B cell (primary cell): ENCODE measurements around the gene C6orf89. TPM values are rescaled to one million over a fixed set of nuclear protein-coding genes. Genes with fewer than 3 reads are reported as not detected.

Source experiments
- ATAC-seq: fragments of 200-7000 bp; cut with Tn5 transposase; one replicate; pipeline ENCODE4 v1.10.0; 2021; ENCODE audit warnings: low read depth, mild to moderate bottlenecking, moderate number of reproducible peaks, moderate library complexity
- CTCF ChIA-PET: fragments of 350-600 bp; sonication (Branson Sonifier 250); formaldehyde crosslinking; loops from one replicate; lab custom pipeline; 2021; ENCODE audit warnings: antibody characterized with exemption, inconsistent platforms; lab: Charles Lee
- POLR2A ChIA-PET: fragments of 350-600 bp; sonication (Branson Sonifier 250); formaldehyde crosslinking; loops from one replicate; lab custom pipeline; 2021; ENCODE audit warnings: antibody characterized with exemption; lab: Charles Lee
- DNase-seq: peaks from one replicate; pipeline ENCODE4 v3.0.0; 2013
- H2AFZ ChIP-seq: 2 replicates; pipeline ENCODE4 v1.6.1; 2012; ENCODE audit warnings: mild to moderate bottlenecking, low read depth, low read length; ENCODE audit not compliant: insufficient read depth, poor library complexity, severe bottlenecking
- H3K27ac ChIP-seq, 2 donors: 1 replicate in 1 of 2; 2 replicates in 1 of 2; pipeline ENCODE4 v1.5.1; 2012 to 2013; ENCODE audit warnings: low read length in 2 of 2, mild to moderate bottlenecking in 2 of 2, moderate library complexity in 1 of 2
- H3K27me3 ChIP-seq, 4 experiments: fragments of 200-600 bp in 1 of 4; sonication (generic) in 1 of 4; replicated peaks in 1 of 4; 1 replicate in 2 of 4; 2 replicates in 2 of 4; pipeline versions ENCODE4 v1.6.1 to v1.7.0; 2013 to 2016; ENCODE audit warnings: low read length in 3 of 4, mild to moderate bottlenecking in 2 of 4, mixed read lengths in 1 of 4, moderate library complexity in 1 of 4; ENCODE audit not compliant: insufficient read depth in 4 of 4, control insufficient read depth in 3 of 4; ENCODE audit errors: control extremely low read depth in 1 of 4
- H3K36me3 ChIP-seq, 2 experiments: replicated peaks in 1 of 2; 1 replicate in 1 of 2; 2 replicates in 1 of 2; pipeline versions ENCODE4 v1.6.1 to v1.7.1; 2013; ENCODE audit warnings: low read length in 1 of 2; ENCODE audit not compliant: insufficient read depth in 2 of 2, control insufficient read depth in 1 of 2; ENCODE audit errors: control extremely low read depth in 1 of 2, extremely low read depth in 1 of 2
- H3K4me1 ChIP-seq, 2 donors: fragments of 200-600 bp in 1 of 2; sonication (generic) in 1 of 2; 1 replicate in 1 of 2; 2 replicates in 1 of 2; pipeline versions ENCODE4 v1.5.1 to v1.6.1; 2013 to 2017; ENCODE audit warnings: low read length in 2 of 2; ENCODE audit not compliant: control insufficient read depth in 2 of 2, insufficient read depth in 2 of 2
- H3K4me2 ChIP-seq: replicated peaks from 2 replicates; pipeline ENCODE3; 2012; ENCODE audit warnings: mild to moderate bottlenecking, low read depth, low read length; ENCODE audit not compliant: poor library complexity, severe bottlenecking
- H3K4me3 ChIP-seq, 5 experiments: fragments of 200-600 bp in 1 of 5; sonication (generic) in 1 of 5; 1 replicate in 3 of 5; 2 replicates in 2 of 5; pipeline versions ENCODE4 v1.5.1 to v1.7.0; 2011 to 2016; ENCODE audit warnings: low read length in 4 of 5, mild to moderate bottlenecking in 4 of 5, low read depth in 2 of 5, control low read depth in 1 of 5, moderate library complexity in 1 of 5; ENCODE audit not compliant: insufficient read depth in 1 of 5; ENCODE audit errors: control extremely low read depth in 1 of 5, extremely low read depth in 1 of 5
- H3K79me2 ChIP-seq: fragments of 200-600 bp; sonication (generic); one replicate; pipeline ENCODE4 v1.6.0; 2016; ENCODE audit warnings: low read length; ENCODE audit not compliant: control insufficient read depth, insufficient read depth
- H3K9ac ChIP-seq: fragments of 200-600 bp; sonication (generic); 2 replicates; pipeline ENCODE4 v1.6.1; 2017; ENCODE audit warnings: mild to moderate bottlenecking, low read length, moderate library complexity
- H3K9me3 ChIP-seq, 3 donors: one replicate each; pipeline versions ENCODE4 v1.6.1 to v1.7.1; 2013; ENCODE audit warnings: low read length in 2 of 3; ENCODE audit not compliant: control insufficient read depth in 2 of 3, insufficient read depth in 1 of 3; ENCODE audit errors: control extremely low read depth in 1 of 3
- H4K20me1 ChIP-seq: 2 replicates; pipeline ENCODE4 v1.6.0; 2012; ENCODE audit warnings: mild to moderate bottlenecking, low read length; ENCODE audit not compliant: insufficient read depth, control insufficient read depth, poor library complexity, severe bottlenecking
- H3K27ac Mint-ChIP-seq: one replicate; pipeline ENCODE4 v1.8.0; 2021; ENCODE audit warnings: mixed read lengths
- H3K27me3 Mint-ChIP-seq: one replicate; pipeline ENCODE4 v1.8.0; 2021; ENCODE audit warnings: mixed read lengths
- H3K4me1 Mint-ChIP-seq: one replicate; pipeline ENCODE4 v1.8.0; 2021; ENCODE audit warnings: mixed read lengths
- H3K4me3 Mint-ChIP-seq: one replicate; pipeline ENCODE4 v1.8.0; 2021; ENCODE audit warnings: mixed read lengths
- H3K9me3 Mint-ChIP-seq: one replicate; pipeline ENCODE4 v1.8.0; 2022; ENCODE audit warnings: mixed read lengths; ENCODE audit not compliant: insufficient read depth
- EZH2 ChIP-seq: IDR thresholded peaks from 2 replicates; pipeline ENCODE4 v1.6.1; 2012; ENCODE audit warnings: borderline replicate concordance, low read depth, mild to moderate bottlenecking, moderate library complexity, low read length; ENCODE audit not compliant: insufficient read depth, poor library complexity, severe bottlenecking
- WGBS: methylation state at CpG from one replicate; pipeline ENCODE4 v1.1.5; 2013; ENCODE audit warnings: missing lambda C conversion rate; ENCODE audit not compliant: insufficient coverage; 5-methylcytosine and 5-hydroxymethylcytosine counted together
- intact Hi-C: fragments of 100-400 bp; cut with micrococcal nuclease; formaldehyde crosslinking; loops from one replicate; pipeline ENCODE4 v1.10.0; 2022
- polyA plus RNA-seq: library from polyadenylated mRNA; depleted of rRNA; stranded (reverse); fragments of >200 nt; gene quantifications from 2 replicates; pipeline ENCODE4 v1.2.3, GENCODE V29; 2012
- total RNA-seq, 2 donors: library from RNA; stranded (reverse); fragments of 120-200 nt in 1 of 2; gene quantifications; 1 replicate in 1 of 2; 2 replicates in 1 of 2; pipeline versions ENCODE4 v1.2.3 to v1.2.4, GENCODE V29; 2013 to 2022
- TF ChIP-seq, protein P1 (sequence below): fragments of 200-600 bp; IDR thresholded peaks from one replicate; pipeline ENCODE4 v1.8.0; 2022; ENCODE audit warnings: antibody characterized with exemption, mild to moderate bottlenecking

C6orf89 gene
- total and polyA plus RNA-seq, 2 donors (not counting 1 experiment from before 2014, with no cell fraction given), result 13.0 to 35.3 TPM

DNA sequence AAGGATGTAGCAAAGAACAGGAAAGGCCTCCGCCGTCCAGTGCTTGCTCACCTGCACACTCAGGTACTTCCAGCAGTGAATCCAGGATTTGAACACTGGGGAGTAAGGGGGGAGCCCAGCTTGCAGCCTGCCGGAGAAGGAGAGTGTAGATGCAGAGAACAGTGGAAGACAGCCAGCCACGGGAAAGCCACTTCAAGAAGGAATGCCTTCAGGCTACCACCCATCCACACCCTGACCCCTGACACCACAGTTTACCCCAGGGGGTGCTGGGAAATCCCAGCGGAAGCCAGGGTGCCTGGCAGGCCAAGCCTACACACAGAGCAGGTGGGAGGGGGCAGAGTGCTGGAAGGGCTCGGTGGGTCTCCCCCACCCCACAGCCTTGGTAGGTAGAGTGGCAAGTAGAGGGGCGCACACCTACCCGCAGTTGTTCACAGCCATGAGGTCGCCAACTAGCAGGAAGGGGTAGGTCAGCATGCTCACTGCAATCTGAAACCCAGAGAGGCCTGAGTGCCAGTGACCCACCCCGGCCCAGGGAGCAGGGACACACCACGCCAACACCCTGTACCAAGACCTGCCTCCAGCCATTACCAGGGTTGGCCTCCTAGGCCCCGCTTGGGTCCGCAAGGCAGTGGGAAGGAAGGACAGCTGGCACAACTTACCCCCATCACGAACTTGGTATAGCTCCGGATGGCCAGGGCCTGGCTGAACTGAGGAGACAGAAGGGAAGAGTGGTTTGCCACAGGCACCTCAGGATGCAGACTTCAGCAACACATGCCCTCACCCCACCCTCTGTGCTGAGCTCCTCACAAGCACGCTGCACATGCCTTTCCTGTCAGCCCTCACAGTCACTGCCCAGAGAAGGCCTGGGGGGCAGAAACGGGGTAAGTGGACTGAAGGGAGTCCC, 84.5 kb downstream of the C6orf89 start:
- Mint-ChIP-seq H3K9me3 (no peaks in the 10 kb centered on the region), H3K27ac (no peak overlapping the region), H3K27me3 (no peaks in the 10 kb centered on the region), H3K4me1 (peaks cover 4% of the 10 kb centered on the region), H3K4me3 (no peak overlapping the region)
- no peak for TF ChIP-seq EZH2
- TF ChIP-seq, protein P1, sequence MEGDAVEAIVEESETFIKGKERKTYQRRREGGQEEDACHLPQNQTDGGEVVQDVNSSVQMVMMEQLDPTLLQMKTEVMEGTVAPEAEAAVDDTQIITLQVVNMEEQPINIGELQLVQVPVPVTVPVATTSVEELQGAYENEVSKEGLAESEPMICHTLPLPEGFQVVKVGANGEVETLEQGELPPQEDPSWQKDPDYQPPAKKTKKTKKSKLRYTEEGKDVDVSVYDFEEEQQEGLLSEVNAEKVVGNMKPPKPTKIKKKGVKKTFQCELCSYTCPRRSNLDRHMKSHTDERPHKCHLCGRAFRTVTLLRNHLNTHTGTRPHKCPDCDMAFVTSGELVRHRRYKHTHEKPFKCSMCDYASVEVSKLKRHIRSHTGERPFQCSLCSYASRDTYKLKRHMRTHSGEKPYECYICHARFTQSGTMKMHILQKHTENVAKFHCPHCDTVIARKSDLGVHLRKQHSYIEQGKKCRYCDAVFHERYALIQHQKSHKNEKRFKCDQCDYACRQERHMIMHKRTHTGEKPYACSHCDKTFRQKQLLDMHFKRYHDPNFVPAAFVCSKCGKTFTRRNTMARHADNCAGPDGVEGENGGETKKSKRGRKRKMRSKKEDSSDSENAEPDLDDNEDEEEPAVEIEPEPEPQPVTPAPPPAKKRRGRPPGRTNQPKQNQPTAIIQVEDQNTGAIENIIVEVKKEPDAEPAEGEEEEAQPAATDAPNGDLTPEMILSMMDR, result no peak
- Histone ChIP-seq H2AFZ (no peak overlapping the region), H3K27me3 (no peaks in the 10 kb centered on the region), H3K27ac (no peak overlapping the region), H4K20me1 (peaks cover under 1% of the 10 kb centered on the region), H3K36me3 (peaks cover 2 to 83% of the 10 kb centered on the region in 2 experiments), H3K79me2 (no peaks in the 10 kb centered on the region), H3K4me3 (no peak overlapping the region), H3K9ac (no peak overlapping the region), H3K4me2 (no peak overlapping the region), H3K4me1 (no peaks in the 10 kb centered on the region), H3K9me3 (no peaks in the 10 kb centered on the region)
- no peak for ATAC-seq
- CTCF ChIA-PET, result no interaction called here
- DNase-seq, result no peak
- POLR2A ChIA-PET, result no interaction called here
- intact Hi-C loops, result no loop called here
- WGBS, result 95% methylated on average over 13 of the region's 17 CpGs
